ENCODE measurements around the gene UBE2S. TPM values are rescaled to one million over a fixed set of nuclear protein-coding genes. Genes with fewer than 3 reads are reported as not detected.

Gene UBE2S
- total RNA-seq, 1 experiment from 2014 or later = 393 TPM

DNA sequence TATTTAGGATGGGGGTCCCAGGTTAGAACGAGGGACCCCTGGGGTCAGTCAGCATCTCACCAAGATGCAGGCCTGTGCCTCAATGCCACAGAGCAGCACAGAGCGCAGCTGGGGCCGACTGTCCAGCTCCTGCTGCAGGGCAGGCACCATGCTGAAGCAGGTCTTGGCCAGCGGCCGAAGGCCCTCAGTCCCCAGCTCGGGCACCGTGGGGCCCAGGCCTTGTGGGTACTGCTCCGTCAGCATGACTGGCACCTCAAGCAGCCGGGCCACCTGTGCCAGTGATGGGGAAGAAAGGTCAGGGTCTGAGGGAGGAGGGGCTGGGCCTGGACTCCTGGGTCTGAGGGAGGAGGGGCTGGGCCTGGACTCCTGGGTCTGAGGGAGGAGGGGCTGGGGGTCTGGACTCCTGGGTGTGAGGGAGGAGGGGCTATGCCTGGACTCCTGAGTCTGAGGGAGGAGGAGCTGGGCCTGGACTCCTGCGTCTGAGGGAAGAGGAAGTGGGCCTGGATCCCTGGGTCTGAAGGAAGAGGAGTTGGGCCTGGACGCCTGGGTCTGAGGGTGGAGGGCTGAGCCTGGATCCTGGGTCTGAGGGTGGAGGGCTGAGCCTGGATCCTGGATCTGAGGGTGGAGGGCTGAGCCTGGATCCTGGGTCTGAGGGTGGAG is 48.1 kb upstream of the UBE2S start:
- no peak for DNase-seq
- Histone ChIP-seq H2BK12ac (ENCODE audit: insufficient read length, low read depth, low read length) (no peak overlapping the region), H2BK15ac (ENCODE audit: low read depth, low read length) (no peak overlapping the region), H2BK120ac (ENCODE audit: low read depth, low read length, poor library complexity, severe bottlenecking) (no peak overlapping the region), H3K79me1 (ENCODE audit: insufficient read depth, low read depth, low read length, poor library complexity, severe bottlenecking) (no peaks in the 10 kb centered on the region), H2AK5ac (ENCODE audit: insufficient read length, low read length) (no peak overlapping the region), H3K14ac (ENCODE audit: insufficient read depth, low read length) (no peak overlapping the region), H4K5ac (ENCODE audit: insufficient read length, low read depth, low read length) (no peak overlapping the region), H4K20me1 (ENCODE audit: control insufficient read depth, insufficient read depth, insufficient read length) (no peaks in the 10 kb centered on the region), H4K8ac (replicated peaks; ENCODE audit: insufficient read length, low read depth, low read length) (no peak overlapping the region), H3K79me2 (ENCODE audit: insufficient read depth, low read length) (0 out of 2 replicates have a peak, but pooled peaks cover 4% of the 10 kb centered on the region), H4K91ac (ENCODE audit: insufficient read length, low read depth, low read length) (no peak overlapping the region), H3K23ac (ENCODE audit: insufficient read length, low read depth, low read length) (no peak overlapping the region), H2BK5ac (ENCODE audit: insufficient read length, low read length) (no peak overlapping the region), H3K4me2 (ENCODE audit: insufficient read depth, insufficient read length, low read length) (no peak overlapping the region), H2AFZ (ENCODE audit: low read length) (no peak overlapping the region), H3K18ac (ENCODE audit: insufficient read length, low read depth, low read length) (no peak overlapping the region), H3K9ac (ENCODE audit: extremely low read depth, insufficient read length, low read length) (no peak overlapping the region), H3K27me3 (ENCODE audit: insufficient read depth, low read length) (peaks cover 5% of the 10 kb centered on the region; the same call in 1 of the 2 replicates), H3T11ph (ENCODE audit: low read length) (no peak overlapping the region), H3K27ac (ENCODE audit: insufficient read length, low read depth, low read length) (no peak overlapping the region), H3K9me3 (ENCODE audit: control insufficient read depth, low read depth, low read length) (no peaks in the 10 kb centered on the region), H3K56ac (ENCODE audit: insufficient read length, low read depth, low read length) (no peak overlapping the region), H3K4ac (ENCODE audit: low read depth, low read length) (no peak overlapping the region), H2BK20ac (ENCODE audit: low read depth, low read length, poor library complexity, severe bottlenecking) (no peak overlapping the region), H3K4me1 (ENCODE audit: insufficient read depth, low read length) (0 out of 2 replicates have a peak, but pooled peaks cover 5% of the 10 kb centered on the region), H3K23me2 (ENCODE audit: insufficient read length, low read depth, low read length, poor library complexity, severe bottlenecking) (peaks cover 8% of the 10 kb centered on the region)
- WGBS (ENCODE audit: extremely low coverage, insufficient read length, low lambda C conversion rate) = no CpG with 5 or more reads among the region's 11 CpGs
- TF ChIP-seq, protein P1, sequence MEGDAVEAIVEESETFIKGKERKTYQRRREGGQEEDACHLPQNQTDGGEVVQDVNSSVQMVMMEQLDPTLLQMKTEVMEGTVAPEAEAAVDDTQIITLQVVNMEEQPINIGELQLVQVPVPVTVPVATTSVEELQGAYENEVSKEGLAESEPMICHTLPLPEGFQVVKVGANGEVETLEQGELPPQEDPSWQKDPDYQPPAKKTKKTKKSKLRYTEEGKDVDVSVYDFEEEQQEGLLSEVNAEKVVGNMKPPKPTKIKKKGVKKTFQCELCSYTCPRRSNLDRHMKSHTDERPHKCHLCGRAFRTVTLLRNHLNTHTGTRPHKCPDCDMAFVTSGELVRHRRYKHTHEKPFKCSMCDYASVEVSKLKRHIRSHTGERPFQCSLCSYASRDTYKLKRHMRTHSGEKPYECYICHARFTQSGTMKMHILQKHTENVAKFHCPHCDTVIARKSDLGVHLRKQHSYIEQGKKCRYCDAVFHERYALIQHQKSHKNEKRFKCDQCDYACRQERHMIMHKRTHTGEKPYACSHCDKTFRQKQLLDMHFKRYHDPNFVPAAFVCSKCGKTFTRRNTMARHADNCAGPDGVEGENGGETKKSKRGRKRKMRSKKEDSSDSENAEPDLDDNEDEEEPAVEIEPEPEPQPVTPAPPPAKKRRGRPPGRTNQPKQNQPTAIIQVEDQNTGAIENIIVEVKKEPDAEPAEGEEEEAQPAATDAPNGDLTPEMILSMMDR (conservative IDR thresholded peaks at IDR 0.05) = no peak
- Mint-ChIP-seq H3K27me3 (ENCODE audit: low read depth) (peaks cover 23% of the 10 kb centered on the region), H3K9me3 (no peaks in the 10 kb centered on the region; a peak in 1 of 5 replicates), H3K4me1 (peaks cover 13 to 34% of the 10 kb centered on the region in 2 experiments), H3K27ac (no peak overlapping the region; a peak in 1 of 7 replicates), H3K4me3 (no peak overlapping the region), H3K36me3 (ENCODE audit: insufficient read depth in 1 of 3, low read depth in 3 of 3) (peaks cover 16 to 18% (median 16%) of the 10 kb centered on the region in 3 experiments; a peak in 6 of 7 replicates)
